NCI-H1105 treated with DMSO at 0.1 percent for 48 hours (cell line): ENCODE data around the gene KDM2A.

Source experiments
- DNase-seq: peaks from one replicate; lab custom pipeline; 2025; lab: John Stamatoyannopoulos, UW

Gene KDM2A

GRCh38 chr11:67118801-67119584, at the start of gene KDM2A:
Gene KDM2A (plus strand): TSS chr11:67119263. CDS start chr11:67121317, 2,054 bp downstream.
- peak; percentile 97 for DNase-seq

- DNase-seq = no peak
Measured at GRCh38 chr11:67071420-67072284, 47.4 kb upstream of the KDM2A start.

GRCh38 chr11:67072295-67072694, 46.8 kb upstream of the KDM2A start:
- no peak for DNase-seq

GRCh38 chr11:67073908-67074307, 45.2 kb upstream of the KDM2A start:
- DNase-seq = no peak

- DNase-seq = no peak
Measured at GRCh38 chr11:67076202-67076601, 42.9 kb upstream of the KDM2A start.

GRCh38 chr11:67079065-67079705, 39.9 kb upstream of the KDM2A start:
- no peak for DNase-seq

GRCh38 chr11:67082071-67082791, 36.8 kb upstream of the KDM2A start:
- DNase-seq = no peak

- no peak for DNase-seq
Measured at GRCh38 chr11:67083786-67084366, 35.2 kb upstream of the KDM2A start.

GRCh38 chr11:67085617-67086016, 33.4 kb upstream of the KDM2A start:
- no peak for DNase-seq

- no peak for DNase-seq
Measured at GRCh38 chr11:67090717-67091116, 28.3 kb upstream of the KDM2A start.

- no peak for DNase-seq
Measured at GRCh38 chr11:67095214-67095507, 23.9 kb upstream of the KDM2A start.

- no peak for DNase-seq
Measured at GRCh38 chr11:67098799-67099429, 20.1 kb upstream of the KDM2A start.

- DNase-seq = no peak
Measured at GRCh38 chr11:67099831-67100324, 19.2 kb upstream of the KDM2A start.

GRCh38 chr11:67102664-67103063, 16.4 kb upstream of the KDM2A start:
- DNase-seq = no peak

- DNase-seq = no peak
Measured at GRCh38 chr11:67105964-67106363, 13.1 kb upstream of the KDM2A start.

- DNase-seq = no peak
Measured at GRCh38 chr11:67111261-67111660, 7.8 kb upstream of the KDM2A start.

GRCh38 chr11:67113231-67113721, 5.8 kb upstream of the KDM2A start:
- DNase-seq = no peak

GRCh38 chr11:67114275-67114896, 4.7 kb upstream of the KDM2A start:
- DNase-seq = no peak

- no peak for DNase-seq
Measured at GRCh38 chr11:67116758-67117105, 2.3 kb upstream of the KDM2A start.

GRCh38 chr11:67117176-67117575, 1.9 kb upstream of the KDM2A start:
- peak; percentile 60 for DNase-seq
